Hindlimb muscle (tissue), 1 donor: ENCODE results near the gene FSTL5. TPM values are rescaled to one million over a fixed set of nuclear protein-coding genes. Genes with fewer than 3 reads are reported as not detected.
"Not testable (repeated sequence)": the region's sequence is repeated elsewhere in the genome, so short reads cannot be mapped to it uniquely, and the experiment has no call there.

Experiments used
- DNase-seq: peaks from one replicate; pipeline ENCODE4 v3.0.0-alpha.2; 2013
- polyA plus RNA-seq: library from polyadenylated mRNA; unstranded; fragments of 120-200 nt; gene quantifications from one replicate; pipeline ENCODE4 v1.2.1, GENCODE V29; 2013; ENCODE audit not compliant: insufficient read length

FSTL5 gene
- polyA plus RNA-seq, result 0.81 TPM

- peak; percentile 66 for DNase-seq
Measured at GRCh38 chr4:162163892-162164759, at the start of gene FSTL5. TSS of gene FSTL5 (minus strand) at chr4:162164000. CDS start at chr4:162111396, 52,604 bp downstream.

- no peak for DNase-seq
Measured at GRCh38 chr4:162209706-162210105, 45.9 kb upstream of the FSTL5 start.

- DNase-seq, result not testable (repeated sequence)
Measured at GRCh38 chr4:162203478-162203877, 39.7 kb upstream of the FSTL5 start.

GRCh38 chr4:162201673-162202072, 37.9 kb upstream of the FSTL5 start:
- DNase-seq, result no peak

- no peak for DNase-seq
Measured at GRCh38 chr4:162170509-162170908, 6.7 kb upstream of the FSTL5 start.

- no peak for DNase-seq
Measured at GRCh38 chr4:162164906-162165510, 1.2 kb upstream of the FSTL5 start.

GRCh38 chr4:162162672-162163071, 1.1 kb downstream of the FSTL5 start:
- no peak for DNase-seq

- DNase-seq, result no peak
Measured at GRCh38 chr4:162157241-162157640, 6.6 kb downstream of the FSTL5 start.

- no peak for DNase-seq
Measured at GRCh38 chr4:162154862-162155540, 8.8 kb downstream of the FSTL5 start.

- DNase-seq, result no peak
Measured at GRCh38 chr4:162151850-162152249, 11.9 kb downstream of the FSTL5 start.

GRCh38 chr4:162151386-162151785, 12.4 kb downstream of the FSTL5 start:
- DNase-seq, result no peak

GRCh38 chr4:162149644-162150043, 14.2 kb downstream of the FSTL5 start:
- DNase-seq, result no peak

GRCh38 chr4:162140051-162140683, 23.6 kb downstream of the FSTL5 start:
- no peak for DNase-seq

- DNase-seq, result no peak
Measured at GRCh38 chr4:162139412-162139811, 24.4 kb downstream of the FSTL5 start.

GRCh38 chr4:162131256-162131655, 32.5 kb downstream of the FSTL5 start:
- no peak for DNase-seq

GRCh38 chr4:162126729-162127128, 37.1 kb downstream of the FSTL5 start:
- DNase-seq, result no peak

GRCh38 chr4:162117051-162117450, 46.7 kb downstream of the FSTL5 start:
- DNase-seq, result no peak

- DNase-seq, result no peak
Measured at GRCh38 chr4:162116095-162116779, 47.6 kb downstream of the FSTL5 start.

GRCh38 chr4:162115333-162115732, 48.5 kb downstream of the FSTL5 start:
- no peak for DNase-seq

GRCh38 chr4:162111078-162111477, 52.7 kb downstream of the FSTL5 start:
- DNase-seq, result no peak

- DNase-seq, result no peak
Measured at GRCh38 chr4:162104459-162105124, 59.2 kb downstream of the FSTL5 start.

GRCh38 chr4:162103908-162104307, 59.9 kb downstream of the FSTL5 start:
- not testable (repeated sequence) for DNase-seq
